Glomerular endothelial cell (primary cell): ENCODE measurements around the gene CYP27C1. TPM values are rescaled to one million over a fixed set of nuclear protein-coding genes. Genes with fewer than 3 reads are reported as not detected.

Experiments
- DNase-seq: peaks from one replicate; pipeline ENCODE4 v3.0.0-alpha.2; 2011; ENCODE audit warnings: low read depth, low spot score; ENCODE audit errors: extremely low read depth
- total RNA-seq: library from RNA; depleted of rRNA; stranded (reverse); fragments of >200 nt; gene quantifications from 2 replicates; pipeline ENCODE4 v1.2.3, GENCODE V29; 2015

The CYP27C1 gene
- total RNA-seq, 1 donor from 2014 or later, result 1.9 TPM

DNA sequence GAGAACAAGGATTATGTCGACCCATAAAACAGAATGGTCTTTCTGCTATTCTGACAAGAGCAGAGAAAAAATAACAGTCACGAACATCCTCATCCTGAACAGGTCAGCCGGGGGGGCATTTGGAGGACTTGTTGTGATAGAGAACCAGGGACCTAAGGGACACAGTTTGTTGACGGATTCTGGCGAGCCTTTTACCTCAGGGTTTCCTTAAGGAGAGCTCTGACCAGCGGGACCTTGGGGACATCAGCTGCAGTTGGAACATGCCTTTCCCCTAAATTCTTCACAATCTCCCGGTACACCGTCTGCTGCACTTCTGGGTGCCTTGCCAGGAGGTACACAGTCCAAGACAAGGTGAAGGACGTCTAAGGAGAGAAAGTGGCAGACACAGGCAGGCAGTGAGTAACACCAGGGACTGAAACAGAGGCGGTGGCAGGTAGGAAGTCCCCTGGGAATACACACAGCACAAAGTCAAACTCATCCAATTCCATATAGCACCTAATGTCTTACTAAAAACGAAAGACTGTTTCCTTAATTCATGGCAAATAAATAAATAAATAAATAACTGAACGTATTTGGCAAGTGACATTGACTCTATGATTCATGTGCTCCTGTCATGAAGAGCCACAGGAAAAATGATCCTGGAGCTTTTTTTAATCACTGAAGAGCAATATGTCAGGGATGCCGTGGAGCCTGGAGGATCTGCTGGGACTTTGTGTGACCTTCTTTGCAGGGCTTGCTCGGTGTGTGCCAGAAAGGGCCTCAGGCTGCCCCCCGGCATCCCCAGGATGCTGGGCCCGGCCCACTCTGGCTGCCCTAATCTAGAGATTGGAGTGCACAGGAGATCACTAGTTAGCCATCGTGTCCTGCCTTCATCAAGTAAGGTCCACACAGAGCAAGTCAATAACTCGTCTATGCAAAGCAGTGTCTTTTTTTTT is 24.7 kb downstream of the CYP27C1 start:
- DNase-seq, result no peak

DNA sequence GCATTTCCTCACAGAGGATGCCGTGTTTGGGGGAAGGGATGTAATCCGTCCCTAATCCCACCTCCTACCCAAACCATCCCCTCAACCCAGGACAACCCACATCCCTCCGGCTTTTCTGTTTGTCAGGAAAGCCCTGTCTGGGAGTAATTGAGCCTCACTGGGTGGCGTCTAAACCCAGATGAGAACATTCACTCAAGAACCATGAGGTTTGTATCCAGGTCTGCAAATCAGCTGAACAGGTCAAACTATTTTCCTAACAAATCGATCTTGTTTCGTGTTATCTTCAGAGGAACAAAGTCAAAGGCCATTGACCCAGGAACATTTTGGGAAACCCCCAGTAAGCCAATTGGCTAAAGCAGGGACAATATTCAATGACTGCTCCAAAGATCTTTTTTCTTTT is 25.7 kb downstream of the CYP27C1 start:
- no peak for DNase-seq

DNA sequence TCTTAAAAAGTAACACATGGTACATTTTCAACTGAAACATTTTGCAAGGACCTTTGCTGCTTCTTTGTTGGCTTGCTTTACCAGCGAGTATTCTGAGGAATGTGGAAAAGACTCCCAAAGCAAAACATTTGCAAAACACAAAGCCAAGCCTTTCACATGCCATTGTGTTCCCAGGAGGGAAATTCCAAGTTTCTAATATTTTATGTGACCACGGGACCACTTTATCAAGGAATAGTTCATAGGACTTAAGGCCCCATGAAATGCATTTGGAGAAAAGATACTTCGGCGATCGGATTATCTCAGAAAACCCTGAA is 26.2 kb downstream of the CYP27C1 start:
- no peak for DNase-seq

DNA sequence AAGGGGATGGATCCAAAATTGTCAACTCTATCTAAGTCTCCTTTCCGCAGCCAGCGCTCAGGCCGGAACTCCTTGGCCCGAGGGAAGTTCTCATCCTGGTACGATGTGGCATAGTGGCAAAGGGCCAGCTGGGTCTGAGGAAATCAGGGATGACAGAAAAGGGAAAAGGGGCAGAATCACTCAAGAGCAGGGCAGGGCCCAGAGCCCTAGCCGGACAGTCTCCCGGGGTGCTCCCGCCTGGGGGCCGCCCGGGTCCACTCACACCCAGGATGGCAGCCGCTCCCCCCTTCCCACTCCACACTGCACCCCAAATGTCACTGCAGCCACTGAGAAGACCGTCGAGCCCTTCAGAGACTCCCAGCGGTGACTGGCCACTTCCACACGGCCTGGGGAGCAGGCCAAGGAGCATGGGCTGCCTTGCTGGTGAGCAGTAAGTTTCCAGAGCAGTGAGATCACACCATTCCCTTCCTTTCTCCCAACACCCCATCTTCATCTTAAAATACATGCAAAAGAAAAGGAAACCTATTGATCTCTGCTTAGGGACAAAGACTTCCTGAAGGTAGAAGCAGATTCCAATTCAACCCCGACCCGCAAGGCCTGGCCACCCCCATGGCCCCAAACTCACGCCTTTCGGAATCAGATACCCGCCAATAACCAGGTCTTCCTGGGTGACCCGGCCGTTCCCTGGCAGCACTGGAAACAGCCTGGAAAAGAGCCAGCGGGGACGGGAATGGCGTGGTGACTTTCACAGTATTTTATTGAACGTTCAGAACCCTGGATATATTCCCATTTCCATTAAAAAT is 26.7 kb downstream of the CYP27C1 start:
- no peak for DNase-seq

DNA sequence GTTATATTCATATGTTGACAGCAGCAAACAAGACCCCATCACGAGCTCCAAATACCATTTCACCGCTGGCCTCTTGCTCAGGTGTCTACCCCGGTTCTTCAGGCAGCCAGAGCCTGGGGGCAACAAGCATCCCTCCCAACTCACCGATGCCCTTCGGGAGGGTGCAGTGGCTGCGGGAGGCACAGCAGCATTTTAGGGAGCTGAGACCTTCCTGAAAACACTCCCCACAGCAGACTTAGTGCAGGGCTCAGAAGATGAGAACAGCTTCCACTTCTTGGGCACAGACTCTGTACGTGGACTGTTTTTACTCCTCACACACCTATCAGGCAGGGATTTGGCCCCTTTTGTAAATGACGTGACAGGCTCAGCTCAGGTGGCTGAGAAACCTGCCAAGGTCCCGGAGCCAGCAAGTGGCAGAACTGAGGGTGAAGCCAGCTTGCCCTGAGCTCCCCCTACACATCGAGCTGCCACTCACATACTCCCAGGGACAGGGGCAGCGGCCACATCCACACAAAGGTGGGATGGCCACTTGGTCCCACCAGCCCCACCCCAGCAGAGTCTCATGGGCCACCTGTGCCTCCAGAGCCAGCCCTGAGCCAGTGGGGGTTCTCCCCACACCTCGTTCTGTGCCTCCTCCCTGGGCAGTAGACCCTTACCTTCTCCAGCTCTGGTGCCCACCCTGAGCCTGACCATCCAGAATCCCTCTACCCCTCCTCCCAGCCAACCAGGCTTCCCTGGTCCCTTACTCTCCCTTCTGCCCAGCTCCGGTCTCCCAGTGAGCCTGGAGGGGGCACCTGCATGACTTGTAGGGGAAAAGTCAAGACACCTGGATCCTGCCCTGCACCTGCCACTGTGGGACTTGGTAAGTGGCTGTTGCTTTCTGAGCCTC is 28.5 kb downstream of the CYP27C1 start:
- DNase-seq, result no peak

DNA sequence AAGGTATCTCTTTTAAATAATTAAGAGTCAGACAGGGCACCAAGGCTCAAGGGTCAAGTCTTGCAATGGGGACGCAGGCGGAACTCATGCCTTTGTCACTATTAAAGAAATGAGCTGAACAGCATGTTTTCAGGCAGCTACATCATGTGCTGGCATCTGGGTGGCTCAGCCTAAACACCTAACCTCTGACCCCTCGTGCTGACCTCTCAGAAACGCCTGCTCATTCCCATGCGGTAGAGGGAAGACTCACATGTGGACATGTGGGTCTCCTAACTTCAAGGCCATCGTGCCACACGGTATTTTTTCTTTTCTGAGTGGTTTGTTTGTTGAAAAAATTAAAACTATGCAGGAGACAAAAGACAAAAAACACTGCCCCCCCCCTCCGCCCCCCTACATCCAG is 31.3 kb downstream of the CYP27C1 start:
- DNase-seq, result no peak

DNA sequence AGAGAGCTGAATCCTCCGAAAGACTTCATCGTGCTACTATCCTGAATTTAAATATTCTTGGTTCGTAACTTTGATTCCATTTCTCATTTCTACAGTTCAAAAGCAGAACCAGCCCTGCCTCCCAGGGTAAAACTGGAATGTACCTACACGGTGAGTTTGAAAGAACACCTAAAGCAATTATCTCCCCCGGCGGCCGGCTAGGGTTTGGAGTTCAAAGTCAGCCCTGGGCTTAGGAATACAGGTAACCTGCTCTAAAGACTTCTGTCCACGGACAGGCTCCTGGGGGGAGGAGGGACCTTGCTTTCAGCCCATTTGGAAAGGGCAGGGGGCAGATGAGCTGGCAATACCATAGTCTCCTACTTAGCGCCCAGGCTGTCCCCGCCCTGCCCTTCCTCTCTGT is 32.3 kb downstream of the CYP27C1 start:
- DNase-seq, result no peak

DNA sequence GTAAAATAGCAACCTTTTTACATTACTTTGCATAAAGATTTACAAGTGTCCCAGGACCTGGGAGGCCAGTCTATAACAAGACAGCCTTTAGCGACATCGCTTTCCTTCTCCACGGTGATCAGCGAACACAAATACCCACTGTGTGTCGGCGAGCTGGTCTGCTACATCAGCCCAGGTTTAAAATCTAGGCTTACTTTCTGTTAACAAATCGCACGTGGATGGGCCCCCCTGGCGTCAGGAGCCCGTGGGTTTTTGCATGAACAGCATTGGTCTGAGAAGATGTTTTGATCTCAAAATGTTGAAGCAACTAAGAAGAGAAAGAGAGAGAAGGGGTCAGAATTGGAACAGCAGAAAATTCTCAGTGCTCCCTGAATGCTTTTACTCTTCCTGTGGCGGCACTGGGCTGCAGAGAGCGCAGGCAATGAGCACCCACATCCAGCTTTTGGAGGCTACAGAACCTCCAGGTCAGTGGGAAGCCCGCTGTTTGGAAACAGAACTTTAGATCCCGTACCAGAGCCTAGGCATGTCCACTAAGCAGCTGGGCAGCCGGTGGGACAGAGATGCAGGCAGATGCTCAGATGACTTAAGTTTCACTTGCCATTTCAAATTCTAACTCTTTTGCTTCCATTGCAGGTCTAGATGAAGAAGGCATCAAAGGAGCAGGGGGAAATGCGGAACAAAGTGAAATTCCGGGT is 32.9 kb downstream of the CYP27C1 start:
- no peak for DNase-seq

DNA sequence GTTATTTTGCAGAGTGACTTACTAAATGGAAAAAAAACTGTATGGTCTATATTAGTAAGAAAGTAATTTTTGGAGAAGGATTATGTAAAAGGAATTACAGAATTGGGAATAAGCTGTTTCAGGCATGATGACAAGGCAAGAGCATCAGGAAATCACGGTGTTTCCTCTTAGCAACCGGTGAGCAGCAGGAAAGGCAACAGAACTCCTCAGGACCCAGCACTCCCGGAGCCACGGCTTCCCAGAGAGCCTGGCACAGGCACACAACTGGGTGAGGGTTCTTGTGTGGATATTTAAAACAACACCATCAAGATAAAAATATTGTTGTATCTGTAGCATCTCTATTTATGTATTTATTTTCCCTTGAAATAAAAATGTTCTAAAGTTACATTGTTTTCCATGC is 34.4 kb downstream of the CYP27C1 start:
- no peak for DNase-seq

DNA sequence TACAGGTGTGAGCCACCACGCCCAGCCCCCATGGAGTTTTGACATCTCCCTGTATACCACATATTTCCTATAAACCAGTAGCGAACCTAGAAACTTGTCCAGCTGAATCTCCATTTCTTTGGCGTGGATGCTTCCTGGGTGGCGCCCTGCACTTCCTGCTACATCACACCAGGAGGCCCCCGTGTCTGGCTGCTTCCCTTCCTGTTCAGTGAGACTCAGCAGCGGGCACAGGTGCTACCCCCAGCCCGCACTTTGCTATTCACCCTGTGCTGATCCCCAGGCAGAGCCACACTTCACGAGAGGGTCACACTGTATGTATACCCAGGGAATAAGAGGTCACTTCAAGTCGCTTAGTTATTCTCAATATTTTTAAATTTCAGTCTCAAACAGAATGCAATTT is 35.0 kb downstream of the CYP27C1 start:
- no peak for DNase-seq

DNA sequence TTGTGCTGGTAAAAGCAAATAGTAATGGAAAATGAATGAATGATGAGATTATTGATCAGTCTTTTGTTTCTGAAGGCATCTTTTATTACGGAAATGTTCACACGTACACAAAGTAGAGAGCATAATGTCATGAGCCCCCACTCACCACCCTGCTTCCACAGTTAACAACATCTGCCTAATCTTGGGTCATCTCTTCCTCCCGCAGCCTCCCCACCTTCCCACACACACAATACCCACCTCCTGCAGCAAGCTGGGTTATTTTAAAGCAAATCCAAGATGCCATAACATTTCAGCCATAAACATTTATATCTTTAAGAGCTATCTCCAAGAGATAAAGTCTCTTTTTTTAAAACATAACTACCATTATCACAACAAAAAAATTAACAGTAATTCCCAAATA is 36.3 kb downstream of the CYP27C1 start:
- DNase-seq, result no peak

DNA sequence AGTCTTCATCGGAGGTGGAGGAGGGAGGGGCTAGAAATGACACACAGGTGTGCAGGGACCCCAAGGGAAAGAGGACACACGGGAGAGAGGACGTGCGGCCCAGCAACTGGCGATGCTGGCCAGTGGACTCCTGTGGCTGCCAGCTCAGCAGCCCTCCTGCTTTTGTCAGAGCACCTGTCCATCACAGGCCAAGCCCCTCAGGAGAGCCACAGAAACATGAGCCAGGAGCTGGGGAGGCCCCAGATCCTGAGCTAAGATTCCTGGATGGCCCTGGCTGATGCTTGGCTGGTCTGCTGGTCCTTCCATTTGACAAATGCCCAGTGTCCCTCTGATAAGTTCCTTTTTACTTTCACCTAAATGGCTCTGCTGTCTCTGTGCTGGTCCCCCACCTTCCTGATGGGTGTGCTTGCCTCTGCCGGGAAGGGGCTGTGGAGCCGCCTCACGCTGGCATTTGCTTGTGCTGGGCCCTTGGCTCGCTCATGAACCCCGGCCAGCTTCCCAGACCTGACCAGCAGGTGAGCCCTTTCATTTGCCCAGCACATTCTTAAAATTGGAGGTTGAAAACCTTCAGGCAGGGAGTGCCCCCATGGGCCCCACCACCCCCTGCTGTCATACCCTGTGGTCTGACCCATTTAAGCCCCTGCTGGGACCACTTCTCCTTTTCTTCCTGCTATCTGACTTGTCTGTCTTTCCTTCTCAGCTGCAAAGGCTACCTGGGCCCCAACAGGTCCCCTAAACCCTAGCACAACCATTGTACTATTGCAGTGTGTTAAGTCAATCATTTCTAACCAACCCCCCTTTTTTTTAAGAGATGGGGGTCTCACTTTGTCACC is 37.3 kb downstream of the CYP27C1 start:
- no peak for DNase-seq

DNA sequence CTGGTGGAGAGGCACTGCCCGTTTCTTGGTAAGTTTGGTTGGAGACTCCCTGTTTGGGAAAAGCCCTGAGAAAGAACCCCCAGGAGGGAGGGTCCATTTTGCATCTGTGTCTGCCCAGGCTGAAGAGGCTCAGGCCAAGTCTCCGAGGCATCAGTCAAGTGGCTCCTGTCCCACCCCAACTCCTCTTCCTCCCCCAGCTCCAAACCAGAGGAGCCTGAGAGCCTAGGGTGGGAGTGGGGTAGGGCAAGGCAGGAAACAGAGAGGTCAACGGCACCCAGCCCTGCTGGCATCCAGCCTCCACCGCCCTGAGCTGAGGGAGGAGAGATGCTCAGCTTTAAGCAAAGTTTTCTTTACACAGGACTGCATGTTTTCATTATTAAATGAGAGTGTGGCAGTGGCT is 38.2 kb downstream of the CYP27C1 start:
- DNase-seq, result no peak

DNA sequence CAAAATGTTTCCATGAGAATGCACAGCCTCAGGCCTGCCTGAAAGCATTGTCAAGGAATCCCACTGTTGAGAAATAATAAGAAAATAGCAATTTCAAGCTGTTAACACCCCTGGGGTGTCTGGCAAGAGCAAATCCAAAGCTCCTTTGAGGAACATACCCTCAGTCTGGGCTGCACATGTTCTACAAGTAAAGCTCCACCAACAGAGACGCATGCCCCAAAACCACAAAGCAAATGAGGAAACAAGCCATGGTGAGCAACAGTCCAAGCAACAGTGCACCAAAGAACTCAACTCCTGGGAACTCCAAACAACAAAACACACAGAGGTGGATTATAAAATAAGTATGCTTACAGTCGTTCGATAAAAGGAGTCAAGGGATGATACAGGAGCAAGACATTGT is 40.3 kb downstream of the CYP27C1 start:
- no peak for DNase-seq

DNA sequence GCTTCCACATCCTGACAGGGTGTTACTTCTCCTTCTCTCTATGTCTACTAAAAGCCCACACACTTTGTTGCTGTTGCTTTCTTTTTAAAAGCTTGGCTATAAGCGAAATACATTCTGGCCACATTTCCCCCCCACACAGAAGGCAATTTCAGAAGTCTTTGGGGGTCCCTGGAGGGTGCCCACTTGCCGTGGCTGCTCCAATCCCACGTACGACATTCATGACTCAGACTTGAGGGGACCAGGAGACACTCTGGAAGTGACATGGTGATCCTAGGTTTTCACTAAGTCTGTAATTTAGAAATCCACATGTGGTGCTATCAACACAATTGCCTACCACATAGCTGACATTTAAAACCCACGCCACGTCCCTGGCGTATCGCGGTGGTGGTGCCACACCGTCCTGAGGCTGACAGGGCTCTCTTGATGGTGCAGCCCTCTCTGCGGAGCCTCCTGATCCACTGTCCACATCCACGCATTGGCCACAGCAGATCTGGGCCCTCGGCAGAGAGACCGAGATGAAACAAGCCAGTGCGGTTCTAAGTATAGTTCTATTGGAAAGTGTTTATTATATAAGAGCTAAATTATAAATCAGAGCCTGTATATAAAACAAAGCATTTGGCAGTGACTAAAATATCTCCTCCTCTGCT is 42.4 kb downstream of the CYP27C1 start:
- DNase-seq, result no peak

DNA sequence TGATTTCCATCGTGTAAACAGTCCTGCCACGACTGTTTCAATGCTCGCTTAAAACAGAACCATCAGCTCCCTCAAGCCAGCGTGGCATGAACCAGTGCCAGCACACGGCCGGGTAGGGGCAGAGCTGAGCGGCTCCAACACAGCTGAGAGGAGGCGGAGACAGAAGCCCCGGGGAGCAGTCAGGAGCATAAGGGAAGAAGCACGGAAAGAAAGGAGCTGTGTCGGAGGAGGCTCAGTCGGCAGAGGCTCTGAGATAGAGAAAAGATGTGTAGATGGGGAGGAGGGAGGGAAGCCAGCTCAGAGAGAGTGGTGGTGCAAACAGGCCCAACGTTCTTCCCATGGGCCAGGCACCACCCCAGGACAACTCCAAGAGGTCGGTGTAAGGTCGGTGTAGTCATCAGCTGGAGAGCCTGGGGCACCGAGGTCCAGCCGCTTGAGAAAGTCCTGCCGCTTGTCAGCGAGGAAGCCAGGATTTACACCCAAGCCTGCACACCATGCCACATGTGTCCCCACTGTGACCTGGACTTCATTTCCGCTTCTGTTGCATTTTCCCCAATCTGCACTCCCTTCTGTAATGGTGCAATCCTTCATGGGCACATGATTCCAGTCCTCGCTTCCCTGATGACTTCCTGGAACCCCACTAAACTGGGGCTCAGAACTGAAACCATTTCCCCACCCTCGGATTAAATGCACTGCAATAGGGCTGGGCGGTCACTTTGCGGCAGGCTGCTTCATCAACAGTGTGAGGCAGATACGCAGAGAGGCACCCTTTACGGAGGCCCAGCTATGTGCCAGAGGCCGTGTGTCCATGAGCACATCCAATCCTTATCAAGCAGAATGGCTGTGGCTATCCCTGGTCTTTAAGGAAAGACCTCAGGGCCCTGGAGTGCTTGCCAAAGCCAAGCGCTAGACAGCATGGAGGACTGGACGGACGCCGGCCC is 43.5 kb downstream of the CYP27C1 start:
- no peak for DNase-seq

DNA sequence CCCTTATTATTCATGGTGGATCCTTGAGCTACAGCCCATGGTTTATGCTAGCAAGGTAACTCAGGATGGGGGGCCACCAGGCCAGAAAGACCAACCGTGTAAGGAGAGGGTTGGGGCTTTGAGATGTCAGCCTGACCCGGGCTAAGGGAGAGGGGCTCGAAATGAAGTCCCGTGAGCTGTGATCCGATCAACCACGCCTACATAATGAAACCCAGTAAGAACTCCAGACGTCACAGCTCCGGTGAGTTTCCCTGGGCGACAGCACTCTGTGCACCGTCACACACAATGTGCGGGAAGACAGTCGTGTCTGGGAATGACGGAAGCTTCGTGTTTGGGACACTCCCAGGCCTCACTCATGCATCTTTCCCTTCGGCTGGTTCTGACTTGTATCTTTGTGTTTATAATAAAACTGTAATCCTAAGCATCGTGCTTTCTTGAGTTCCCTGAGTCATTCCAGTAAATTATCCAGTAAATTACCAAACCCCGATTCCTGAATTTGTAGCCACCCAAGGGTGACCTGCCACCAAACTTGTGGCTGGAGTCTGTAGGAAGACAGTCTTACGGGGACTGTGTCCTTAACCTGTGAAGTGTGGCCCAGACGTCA is 44.2 kb downstream of the CYP27C1 start:
- no peak for DNase-seq
